Measurements from ENCODE around the gene SPRED2. TPM values are rescaled to one million over a fixed set of nuclear protein-coding genes. Genes with fewer than 3 reads are reported as not detected.

SPRED2 gene
- total RNA-seq, 2 donors from 2014 or later, result 36.9 to 47.8 TPM

GRCh38 chr2:65452150-65452895, 19.9 kb upstream of the SPRED2 start:
- Histone ChIP-seq H3K27ac (no peak overlapping the region), H3K4me3 (no peak overlapping the region), H3K27me3 (no peaks in the 10 kb centered on the region), H3K4me1 (no peaks in the 10 kb centered on the region), H3K9me3 (no peaks in the 10 kb centered on the region), H3K9ac (ENCODE audit: low read depth in 2 of 2, low read length in 2 of 2) (no peak overlapping the region), H3K36me3 (no peaks in the 10 kb centered on the region)
- intact Hi-C loops (cut with DNase I), result no loop called here
- no peak for DNase-seq
- no peak for TF ChIP-seq CTCF (IDR thresholded peaks at IDR 0.05)

DNA sequence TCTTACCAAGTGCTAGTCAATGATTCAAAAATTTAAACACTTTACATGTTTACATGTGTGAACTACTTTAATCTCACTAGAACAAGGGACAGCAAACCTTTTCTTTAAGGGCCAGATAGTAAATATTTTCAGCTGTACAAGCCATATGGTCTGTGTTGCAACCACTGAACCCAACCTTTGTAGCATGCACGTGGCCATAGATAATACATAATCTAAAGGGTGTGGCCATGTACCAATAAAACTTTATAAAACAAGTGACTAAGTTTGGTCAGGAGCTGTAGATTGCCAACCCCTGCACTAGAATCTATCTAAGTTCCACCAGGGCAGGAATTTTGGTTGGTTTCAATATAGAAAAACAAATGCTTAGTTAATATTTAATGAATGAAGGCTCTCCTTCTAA, 18.4 kb upstream of the SPRED2 start:
- Histone ChIP-seq H3K36me3 (no peaks in the 10 kb centered on the region), H3K9ac (ENCODE audit: low read depth in 2 of 2, low read length in 2 of 2) (no peak overlapping the region), H3K9me3 (no peaks in the 10 kb centered on the region), H3K27ac (no peak overlapping the region), H3K4me3 (no peak overlapping the region), H3K27me3 (no peaks in the 10 kb centered on the region), H3K4me1 (no peaks in the 10 kb centered on the region)
- intact Hi-C loops (cut with DNase I), result no loop called here
- DNase-seq, result peak; percentile 55
- no peak for TF ChIP-seq CTCF (IDR thresholded peaks at IDR 0.05)

- intact Hi-C loops (cut with DNase I), result no loop called here
- Histone ChIP-seq H3K27ac (no peak overlapping the region), H3K9me3 (no peaks in the 10 kb centered on the region), H3K27me3 (no peaks in the 10 kb centered on the region), H3K4me3 (no peak overlapping the region), H3K4me1 (no peaks in the 10 kb centered on the region), H3K9ac (ENCODE audit: low read depth in 2 of 2, low read length in 2 of 2) (no peak overlapping the region), H3K36me3 (no peaks in the 10 kb centered on the region)
- no peak for DNase-seq
- no peak for TF ChIP-seq CTCF (IDR thresholded peaks at IDR 0.05)
Observed at GRCh38 chr2:65450393-65450792, 18.0 kb upstream of the SPRED2 start.

GRCh38 chr2:65443509-65444186, 11.2 kb upstream of the SPRED2 start:
- intact Hi-C loops (cut with DNase I), result loop anchor here (5.0 kb wide), 1 partner anchor 114 kb away; no protein-coding TSS in a partner anchor
- Histone ChIP-seq H3K4me3 (no peak overlapping the region), H3K27ac (no peak overlapping the region), H3K4me1 (no peaks in the 10 kb centered on the region), H3K9me3 (no peaks in the 10 kb centered on the region), H3K9ac (ENCODE audit: low read depth in 2 of 2, low read length in 2 of 2) (no peak overlapping the region), H3K36me3 (no peaks in the 10 kb centered on the region), H3K27me3 (no peaks in the 10 kb centered on the region)
- DNase-seq, result no peak
- no peak for TF ChIP-seq CTCF (IDR thresholded peaks at IDR 0.05)

DNA sequence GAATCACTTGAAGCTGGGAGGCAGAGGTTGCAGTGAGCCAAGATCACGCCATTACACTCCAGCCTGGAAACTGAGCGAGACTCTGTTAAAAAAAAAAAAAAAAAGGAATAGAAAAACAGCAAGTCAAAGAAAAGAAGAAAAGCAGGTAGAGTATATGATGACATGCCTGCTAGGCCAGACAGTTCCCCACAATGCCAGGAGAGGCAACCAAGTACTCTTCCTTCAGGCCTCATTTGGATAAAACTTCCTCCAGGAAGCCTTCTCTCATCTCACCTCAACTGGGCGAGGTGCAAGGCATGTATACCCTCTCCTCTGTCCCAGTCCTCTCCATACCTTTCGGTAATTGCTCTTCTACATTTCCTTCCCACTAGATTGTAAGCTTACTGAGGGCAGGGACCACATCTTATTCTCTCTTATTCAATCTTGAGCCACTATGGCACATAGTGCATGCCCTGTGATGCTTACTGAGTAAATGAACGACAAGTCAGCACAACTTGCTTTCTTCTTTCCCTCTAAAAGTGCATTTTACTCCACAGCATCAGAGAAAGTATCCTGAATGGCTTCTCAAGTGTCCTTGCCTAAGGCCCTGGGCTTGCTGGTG, 10.1 kb upstream of the SPRED2 start:
- Histone ChIP-seq H3K9ac (ENCODE audit: low read depth in 2 of 2, low read length in 2 of 2) (no peak overlapping the region), H3K27me3 (no peaks in the 10 kb centered on the region), H3K36me3 (no peaks in the 10 kb centered on the region), H3K9me3 (no peaks in the 10 kb centered on the region), H3K27ac (no peak overlapping the region), H3K4me1 (no peaks in the 10 kb centered on the region), H3K4me3 (no peak overlapping the region)
- DNase-seq, result no peak
- intact Hi-C loops (cut with DNase I), result loop anchor here (5.0 kb wide), 1 partner anchor 115 kb away; no protein-coding TSS in a partner anchor
- TF ChIP-seq CTCF (IDR thresholded peaks at IDR 0.05), result no peak

Data from colonic mucosa (tissue), 4 donors.